ENCODE results near the gene PARD3. TPM values are rescaled to one million over a fixed set of nuclear protein-coding genes. Genes with fewer than 3 reads are reported as not detected.

The PARD3 gene
- total RNA-seq, 4 donors from 2014 or later, result 42.6 to 63.6 (median 55.2) TPM

DNA sequence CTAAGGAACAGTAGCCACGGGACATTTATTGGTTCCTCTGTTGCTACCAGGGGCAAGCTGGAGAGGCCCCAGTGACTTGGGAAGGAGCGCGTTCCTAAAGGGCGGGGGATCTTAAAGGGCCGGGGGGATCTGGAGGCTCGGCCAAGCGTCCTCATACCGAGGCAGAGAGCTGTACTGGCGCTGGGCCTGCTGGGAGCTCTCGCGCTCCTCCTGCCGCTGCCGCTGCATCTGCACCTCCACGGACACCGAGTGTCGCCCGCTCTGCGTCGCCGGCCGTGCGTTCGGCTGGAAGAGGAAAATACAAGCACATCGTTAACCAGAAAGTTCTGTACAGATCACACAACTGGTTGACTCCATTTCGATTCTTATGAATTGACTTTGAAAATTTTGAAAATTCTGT, 695.6 kb downstream of the PARD3 start:
- H3K9me3 ChIP-seq, result no peaks in the 10 kb centered on the region
- no peak overlapping the region for H3K27ac ChIP-seq
- no peak overlapping the region for H3K4me3 ChIP-seq
- 93 to 96% methylated on average over 25 of the region's 25 CpGs for WGBS, 2 donors
- peaks cover 0 to 15% (median 0%) of the 10 kb centered on the region in 3 donors for H3K36me3 ChIP-seq
- no peak for TF ChIP-seq POLR2A (IDR thresholded peaks at IDR 0.05)
- TF ChIP-seq, protein P1, sequence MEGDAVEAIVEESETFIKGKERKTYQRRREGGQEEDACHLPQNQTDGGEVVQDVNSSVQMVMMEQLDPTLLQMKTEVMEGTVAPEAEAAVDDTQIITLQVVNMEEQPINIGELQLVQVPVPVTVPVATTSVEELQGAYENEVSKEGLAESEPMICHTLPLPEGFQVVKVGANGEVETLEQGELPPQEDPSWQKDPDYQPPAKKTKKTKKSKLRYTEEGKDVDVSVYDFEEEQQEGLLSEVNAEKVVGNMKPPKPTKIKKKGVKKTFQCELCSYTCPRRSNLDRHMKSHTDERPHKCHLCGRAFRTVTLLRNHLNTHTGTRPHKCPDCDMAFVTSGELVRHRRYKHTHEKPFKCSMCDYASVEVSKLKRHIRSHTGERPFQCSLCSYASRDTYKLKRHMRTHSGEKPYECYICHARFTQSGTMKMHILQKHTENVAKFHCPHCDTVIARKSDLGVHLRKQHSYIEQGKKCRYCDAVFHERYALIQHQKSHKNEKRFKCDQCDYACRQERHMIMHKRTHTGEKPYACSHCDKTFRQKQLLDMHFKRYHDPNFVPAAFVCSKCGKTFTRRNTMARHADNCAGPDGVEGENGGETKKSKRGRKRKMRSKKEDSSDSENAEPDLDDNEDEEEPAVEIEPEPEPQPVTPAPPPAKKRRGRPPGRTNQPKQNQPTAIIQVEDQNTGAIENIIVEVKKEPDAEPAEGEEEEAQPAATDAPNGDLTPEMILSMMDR (IDR thresholded peaks at IDR 0.05), result no peak
- TF ChIP-seq EP300 (IDR thresholded peaks at IDR 0.05), result no peak
- no peak for DNase-seq (ENCODE audit: low spot score in 2 of 2)
- peaks cover 0 to 34% (median under 1%) of the 10 kb centered on the region in 4 donors for H3K4me1 ChIP-seq
- no peaks in the 10 kb centered on the region for H3K27me3 ChIP-seq

- no peaks in the 10 kb centered on the region for H3K27me3 ChIP-seq
- no peak overlapping the region for H3K4me3 ChIP-seq
- TF ChIP-seq POLR2A (IDR thresholded peaks at IDR 0.05) (no peak), EP300 (IDR thresholded peaks at IDR 0.05) (no peak)
- TF ChIP-seq, protein P1 (IDR thresholded peaks at IDR 0.05), result no peak
- WGBS, 2 donors, result 51 to 55% methylated on average over 16 of the region's 16 CpGs
- no peak for DNase-seq (ENCODE audit: low spot score in 2 of 2)
- H3K27ac ChIP-seq, result no peak overlapping the region
- no peaks in the 10 kb centered on the region for H3K9me3 ChIP-seq
- H3K36me3 ChIP-seq, result peaks cover 0 to 24% (median 0%) of the 10 kb centered on the region in 3 donors
- H3K4me1 ChIP-seq, result peaks cover 0 to 16% (median 0%) of the 10 kb centered on the region in 4 donors
Observed at GRCh38 chr10:34116681-34117271, 698.3 kb downstream of the PARD3 start.

DNA sequence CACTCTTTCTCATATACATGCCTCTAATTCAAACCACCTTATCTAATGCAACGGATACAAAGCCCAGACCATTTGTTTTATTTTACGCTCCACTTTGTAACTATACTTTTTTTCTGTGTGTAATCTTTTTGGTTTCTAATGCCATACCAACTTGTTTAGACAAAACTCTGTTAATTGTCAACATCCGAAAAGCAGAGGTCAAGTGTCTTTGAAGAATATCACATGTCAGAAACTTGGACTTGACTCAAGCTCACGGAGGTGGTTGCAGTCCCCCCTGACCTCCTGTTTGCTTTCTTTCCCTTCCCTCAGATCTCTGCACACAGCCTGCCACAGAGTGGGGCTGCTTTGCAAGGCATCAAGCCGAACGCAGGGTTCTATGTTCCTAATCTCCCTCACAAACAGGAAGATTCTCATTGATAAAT, 698.9 kb downstream of the PARD3 start:
- no peak for DNase-seq (ENCODE audit: low spot score in 2 of 2)
- Histone ChIP-seq H3K36me3 (peaks cover 0 to 30% (median 0%) of the 10 kb centered on the region in 3 donors), H3K4me3 (no peak overlapping the region), H3K27me3 (no peaks in the 10 kb centered on the region), H3K27ac (no peak overlapping the region), H3K9me3 (no peaks in the 10 kb centered on the region), H3K4me1 (peaks cover 0 to 12% (median 0%) of the 10 kb centered on the region in 4 donors)
- TF ChIP-seq POLR2A (IDR thresholded peaks at IDR 0.05) (no peak), EP300 (IDR thresholded peaks at IDR 0.05) (no peak)
- TF ChIP-seq, protein P1 (IDR thresholded peaks at IDR 0.05), result no peak
- 50 to 54% methylated on average over 6 of the region's 6 CpGs for WGBS, 2 donors

- DNase-seq (ENCODE audit: low spot score in 2 of 2), result no peak
- 91 to 95% methylated on average over 10 of the region's 10 CpGs for WGBS, 2 donors
- Histone ChIP-seq H3K27ac (no peak overlapping the region), H3K4me1 (peaks cover 0 to 10% (median 0%) of the 10 kb centered on the region in 4 donors), H3K36me3 (peaks cover 0 to 42% (median 0%) of the 10 kb centered on the region in 3 donors), H3K27me3 (no peaks in the 10 kb centered on the region), H3K4me3 (no peak overlapping the region), H3K9me3 (no peaks in the 10 kb centered on the region)
- TF ChIP-seq, protein P1 (IDR thresholded peaks at IDR 0.05), result no peak
- TF ChIP-seq POLR2A (IDR thresholded peaks at IDR 0.05), result no peak
- no peak for TF ChIP-seq EP300 (IDR thresholded peaks at IDR 0.05)
Observed at GRCh38 chr10:34114914-34115313, 700.2 kb downstream of the PARD3 start.

DNA sequence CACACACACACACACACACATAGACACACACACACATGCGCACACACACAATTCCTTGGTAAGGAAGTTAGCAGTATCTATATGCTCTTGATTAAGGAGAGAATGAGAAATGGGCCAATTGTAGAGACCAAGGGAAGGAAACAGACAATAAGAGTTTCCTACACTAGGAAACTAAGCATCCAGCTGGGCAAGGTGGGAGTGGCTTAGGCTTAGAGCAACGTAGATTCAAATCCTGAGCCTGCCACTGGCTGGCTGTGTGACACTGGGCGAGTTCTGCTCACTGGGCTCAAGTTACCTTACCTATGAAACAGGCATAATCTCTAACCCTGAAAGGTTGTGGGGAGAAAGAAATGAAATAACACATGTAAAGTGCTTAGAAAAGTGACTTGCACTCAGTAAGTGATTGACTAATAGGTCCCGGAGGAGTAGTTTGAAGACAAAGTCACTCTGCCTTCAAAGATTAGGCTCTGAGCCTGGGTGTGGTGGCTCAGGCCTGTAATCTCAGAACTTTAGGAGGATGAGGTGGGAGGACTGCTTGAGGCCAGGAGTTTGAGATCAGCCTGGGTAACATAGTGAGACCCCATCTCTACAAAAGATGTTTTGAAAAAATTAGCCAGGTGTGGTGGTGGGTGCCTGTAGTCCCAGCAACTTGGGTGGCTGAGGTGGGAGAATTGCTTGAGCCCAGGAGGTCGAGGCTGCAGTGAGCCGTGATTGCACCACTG, 701.4 kb downstream of the PARD3 start:
- WGBS, 2 donors, result 85 to 87% methylated on average over 6 of the region's 6 CpGs
- Histone ChIP-seq H3K27ac (no peak overlapping the region), H3K4me3 (no peak overlapping the region), H3K9me3 (no peaks in the 10 kb centered on the region), H3K36me3 (peaks cover 0 to 32% (median 0%) of the 10 kb centered on the region in 3 donors), H3K4me1 (peaks cover 0 to 10% (median 0%) of the 10 kb centered on the region in 4 donors), H3K27me3 (no peaks in the 10 kb centered on the region)
- TF ChIP-seq, protein P1 (IDR thresholded peaks at IDR 0.05), result no peak
- TF ChIP-seq POLR2A (IDR thresholded peaks at IDR 0.05) (no peak), EP300 (IDR thresholded peaks at IDR 0.05) (no peak)
- no peak for DNase-seq (ENCODE audit: low spot score in 2 of 2)
